Esophagus muscularis mucosa (tissue), 4 donors: ENCODE measurements around the gene MAGI2. TPM values are rescaled to one million over a fixed set of nuclear protein-coding genes. Genes with fewer than 3 reads are reported as not detected.

ENCODE experiments used
- DNase-seq: peaks from one replicate; pipeline ENCODE4 v3.0.0-alpha.2; 2017; ENCODE audit errors: extremely low spot score
- H3K27ac ChIP-seq, 4 donors: fragments of 200-600 bp; sonication (generic); replicated peaks in 1 of 4; 1 replicate in 3 of 4; 2 replicates in 1 of 4; pipeline ENCODE4 v1.5.1; 2016 to 2019; ENCODE audit warnings: mild to moderate bottlenecking in 1 of 4
- H3K27me3 ChIP-seq, 4 donors: fragments of 200-600 bp; sonication (generic); one replicate each; pipeline versions ENCODE4 v1.5.1 to v1.6.0; 2016 to 2019
- H3K36me3 ChIP-seq, 4 donors: fragments of 200-600 bp; sonication (generic); one replicate each; pipeline ENCODE4 v1.5.1; 2016 to 2019
- H3K4me1 ChIP-seq, 4 donors: fragments of 200-600 bp; sonication (generic); one replicate each; pipeline ENCODE4 v1.5.1; 2016 to 2019
- H3K4me3 ChIP-seq, 4 donors: fragments of 200-600 bp; sonication (generic); 1 replicate in 2 of 4; 2 replicates in 2 of 4; pipeline ENCODE4 v1.5.1; 2016 to 2019; ENCODE audit warnings: mild to moderate bottlenecking in 4 of 4, moderate library complexity in 1 of 4
- H3K9me3 ChIP-seq, 4 donors: fragments of 200-600 bp; sonication (generic); 1 replicate in 3 of 4; 2 replicates in 1 of 4; pipeline ENCODE4 v1.5.1; 2016 to 2019
- CTCF ChIP-seq, 3 experiments: fragments of 200-600 bp in 2 of 3; fragments of 450-650 bp in 1 of 3; sonication (generic) in 2 of 3; IDR thresholded peaks; one replicate each; pipeline ENCODE4 v1.5.1; 2017 to 2019; ENCODE audit warnings: antibody characterized with exemption in 3 of 3, mild to moderate bottlenecking in 2 of 3, moderate library complexity in 1 of 3
- EP300 ChIP-seq: sonication (generic); formaldehyde crosslinking; IDR thresholded peaks from one replicate; pipeline ENCODE4 v1.6.1; 2017; ENCODE audit warnings: antibody characterized with exemption
- POLR2A ChIP-seq: fragments of 450-650 bp; IDR thresholded peaks from one replicate; pipeline ENCODE4 v1.6.1; 2017; ENCODE audit warnings: antibody characterized with exemption, moderate library complexity, mild to moderate bottlenecking, low read depth
- POLR2AphosphoS5 ChIP-seq, 2 donors: sonication (generic); formaldehyde crosslinking; IDR thresholded peaks; one replicate each; pipeline ENCODE4 v1.6.1; 2017; ENCODE audit warnings: antibody characterized with exemption in 2 of 2
- WGBS: methylation state at CpG from one replicate; pipeline ENCODE4 v1.1.5; 2018; 5-methylcytosine and 5-hydroxymethylcytosine counted together
- intact Hi-C: fragments of 100-400 bp; cut with DNase I; formaldehyde crosslinking; loops from one replicate; pipeline ENCODE4 v1.15.1; 2023
- total RNA-seq, 4 donors: library from RNA; depleted of rRNA; stranded (reverse); fragments of >200 nt; gene quantifications; one replicate each; pipeline versions ENCODE4 v1.1.0 to v1.2.1, GENCODE V29; 2016

The MAGI2 gene
- total RNA-seq, 4 donors from 2014 or later = 14.4 to 22.3 (median 21.2) TPM

GRCh38 chr7:78953090-78953489, 500.4 kb downstream of the MAGI2 start:
- no peak for DNase-seq
- H3K4me1 ChIP-seq = no peaks in the 10 kb centered on the region
- intact Hi-C loops = no loop called here
- no peak overlapping the region for H3K4me3 ChIP-seq
- 67% methylated on average over 1 of the region's 1 CpG for WGBS
- TF ChIP-seq POLR2AphosphoS5 (IDR thresholded peaks at IDR 0.05) (no peak), EP300 (no peak), POLR2A (no peak), CTCF (IDR thresholded peaks at IDR 0.05) (no peak)
- H3K9me3 ChIP-seq = no peaks in the 10 kb centered on the region
- no peaks in the 10 kb centered on the region for H3K36me3 ChIP-seq
- H3K27ac ChIP-seq = no peak overlapping the region
- no peaks in the 10 kb centered on the region for H3K27me3 ChIP-seq

GRCh38 chr7:78939669-78940068, 513.8 kb downstream of the MAGI2 start:
- Histone ChIP-seq H3K9me3 (no peaks in the 10 kb centered on the region), H3K4me1 (peaks cover 0 to 4% (median 0%) of the 10 kb centered on the region in 4 donors), H3K27me3 (no peaks in the 10 kb centered on the region), H3K27ac (no peak overlapping the region), H3K4me3 (no peak overlapping the region), H3K36me3 (no peaks in the 10 kb centered on the region)
- DNase-seq = no peak
- intact Hi-C loops = no loop called here
- no peak for TF ChIP-seq CTCF (IDR thresholded peaks at IDR 0.05)
- WGBS = 69% methylated on average over 4 of the region's 4 CpGs

GRCh38 chr7:78924581-78924980, 528.9 kb downstream of the MAGI2 start:
- DNase-seq = no peak
- Histone ChIP-seq H3K9me3 (no peaks in the 10 kb centered on the region), H3K27ac (no peak overlapping the region), H3K27me3 (no peaks in the 10 kb centered on the region), H3K4me3 (no peak overlapping the region), H3K4me1 (no peaks in the 10 kb centered on the region), H3K36me3 (no peaks in the 10 kb centered on the region)
- no peak for TF ChIP-seq POLR2A
- peak in 1 of 3 experiments; percentile 19 for TF ChIP-seq CTCF (IDR thresholded peaks at IDR 0.05)
- WGBS = 29% methylated on average over 2 of the region's 2 CpGs
- intact Hi-C loops = no loop called here

- no peak overlapping the region for H3K27ac ChIP-seq
- no peak for DNase-seq
- intact Hi-C loops = no loop called here
- H3K4me3 ChIP-seq = no peak overlapping the region
- no peak for TF ChIP-seq CTCF (IDR thresholded peaks at IDR 0.05)
- no peak for TF ChIP-seq POLR2AphosphoS5 (IDR thresholded peaks at IDR 0.05)
- no peak for TF ChIP-seq EP300
- TF ChIP-seq POLR2A = no peak
- no peaks in the 10 kb centered on the region for H3K36me3 ChIP-seq
- no peaks in the 10 kb centered on the region for H3K27me3 ChIP-seq
- no peaks in the 10 kb centered on the region for H3K4me1 ChIP-seq
- H3K9me3 ChIP-seq = no peaks in the 10 kb centered on the region
Measured at GRCh38 chr7:78912781-78913180, 540.7 kb downstream of the MAGI2 start.

GRCh38 chr7:78906735-78907134, 546.7 kb downstream of the MAGI2 start:
- DNase-seq = no peak
- H3K4me1 ChIP-seq = peaks cover 0 to 6% (median 0%) of the 10 kb centered on the region in 4 donors
- no peak overlapping the region for H3K4me3 ChIP-seq
- TF ChIP-seq CTCF (IDR thresholded peaks at IDR 0.05) (no peak), EP300 (no peak), POLR2A (no peak), POLR2AphosphoS5 (IDR thresholded peaks at IDR 0.05) (no peak)
- H3K27ac ChIP-seq = no peak overlapping the region
- intact Hi-C loops = no loop called here
- WGBS = 96% methylated on average over 1 of the region's 1 CpG
- H3K9me3 ChIP-seq = no peaks in the 10 kb centered on the region
- H3K27me3 ChIP-seq = no peaks in the 10 kb centered on the region
- H3K36me3 ChIP-seq = no peaks in the 10 kb centered on the region
